Smooth muscle cell (in vitro differentiated cells): Measurements from ENCODE around the gene RPL12. TPM values are rescaled to one million over a fixed set of nuclear protein-coding genes. Genes with fewer than 3 reads are reported as not detected.

Source experiments
- DNase-seq: peaks from one replicate; lab custom pipeline; 2025; ENCODE audit not compliant: unreplicated experiment; lab: John Stamatoyannopoulos, UW
- H2AFZ ChIP-seq: fragments of 200-600 bp; sonication (generic); 2 replicates; pipeline ENCODE4 v1.6.0; 2016; ENCODE audit warnings: antibody characterized with exemption, low read depth, mild to moderate bottlenecking
- H3F3A ChIP-seq: fragments of 200-600 bp; sonication (generic); 2 replicates; pipeline ENCODE4 v1.6.0; 2017; ENCODE audit warnings: antibody characterized with exemption, low read depth
- H3K27ac ChIP-seq: fragments of 200-600 bp; sonication (generic); 2 replicates; pipeline ENCODE4 v1.5.1; 2016; ENCODE audit warnings: low read depth, mild to moderate bottlenecking
- H3K27me3 ChIP-seq: fragments of 200-600 bp; sonication (generic); 2 replicates; pipeline ENCODE4 v1.6.1; 2016; ENCODE audit warnings: low read depth, mild to moderate bottlenecking
- H3K36me3 ChIP-seq: fragments of 200-600 bp; sonication (generic); 2 replicates; pipeline ENCODE4 v1.5.1; 2016; ENCODE audit warnings: low read depth
- H3K4me1 ChIP-seq: fragments of 200-600 bp; sonication (generic); 2 replicates; pipeline ENCODE4 v1.5.1; 2016; ENCODE audit warnings: low read depth
- H3K4me2 ChIP-seq: fragments of 200-600 bp; sonication (generic); 2 replicates; pipeline ENCODE4 v1.6.0; 2016; ENCODE audit warnings: mild to moderate bottlenecking
- H3K4me3 ChIP-seq: fragments of 200-600 bp; sonication (generic); 2 replicates; pipeline ENCODE4 v1.5.1; 2016; ENCODE audit warnings: mild to moderate bottlenecking
- H3K79me2 ChIP-seq: fragments of 200-600 bp; sonication (generic); 2 replicates; pipeline ENCODE4 v1.6.0; 2016; ENCODE audit warnings: low read depth, mild to moderate bottlenecking
- H3K9ac ChIP-seq: fragments of 200-600 bp; sonication (generic); 2 replicates; pipeline ENCODE4 v1.6.0; 2016; ENCODE audit warnings: low read depth
- H3K9me3 ChIP-seq: fragments of 200-600 bp; sonication (generic); replicated peaks from 2 replicates; pipeline ENCODE4 v1.5.1; 2016; ENCODE audit warnings: low read depth
- H4K20me1 ChIP-seq: fragments of 200-600 bp; sonication (generic); 2 replicates; pipeline ENCODE4 v1.6.0; 2016; ENCODE audit warnings: low read depth
- WGBS: methylation state at CpG from one replicate; pipeline ENCODE4 v1.1.7; 2016; ENCODE audit warnings: low lambda C conversion rate; 5-methylcytosine and 5-hydroxymethylcytosine counted together
- polyA plus RNA-seq: library from polyadenylated mRNA; unstranded; fragments of >200 nt; fragmentation: Nextera tagmentation; extraction: Ambion mirVana; gene quantifications from 2 replicates; pipeline ENCODE4 v1.2.1, GENCODE V29; 2016
- total RNA-seq: library from RNA; depleted of rRNA; stranded (reverse); fragments of >200 nt; gene quantifications from 2 replicates; pipeline ENCODE4 v1.2.3, GENCODE V29; 2014
- TF ChIP-seq, protein P1 (sequence below): fragments of 200-600 bp; sonication (generic); IDR thresholded peaks from 2 replicates; pipeline ENCODE4 v1.5.1; 2017; ENCODE audit warnings: borderline replicate concordance, mild to moderate bottlenecking, antibody characterized with exemption; ENCODE audit not compliant: insufficient read depth, poor library complexity, severe bottlenecking

RPL12 gene
- total and polyA plus RNA-seq, 2 experiments from 2014 or later, result 371 to 1,296 TPM

DNA sequence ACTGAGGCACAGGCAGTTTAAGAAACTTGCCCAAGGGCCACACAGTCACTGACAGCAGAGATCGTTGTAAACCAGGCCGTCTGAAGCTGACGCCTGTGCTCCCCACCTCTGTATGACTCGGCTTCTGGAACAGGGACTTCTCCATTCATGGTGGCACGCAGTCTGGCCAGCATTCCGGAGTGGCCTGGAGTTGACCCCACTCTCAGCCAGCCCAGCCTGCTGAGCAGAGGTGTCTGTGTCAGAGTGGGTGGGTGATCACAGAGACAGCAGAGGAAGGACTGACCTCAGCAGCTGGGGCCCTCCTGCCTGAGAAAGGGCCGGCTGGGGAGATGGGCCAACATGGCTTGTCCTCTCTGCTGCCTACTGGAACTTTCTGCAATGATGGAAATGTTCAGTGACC lies 12.7 kb upstream of the RPL12 start:
- Histone ChIP-seq H3K4me3 (no peak overlapping the region), H2AFZ (no peak overlapping the region), H3K4me1 (peaks cover 6% of the 10 kb centered on the region), H3K27me3 (no peaks in the 10 kb centered on the region), H3K9me3 (no peaks in the 10 kb centered on the region), H3K27ac (peak overlapping the region; percentile 83), H3K9ac (peak overlapping the region; percentile 54), H3F3A (no peaks in the 10 kb centered on the region), H4K20me1 (peaks cover 4% of the 10 kb centered on the region), H3K4me2 (peak overlapping the region; percentile 61), H3K36me3 (peaks cover 3% of the 10 kb centered on the region), H3K79me2 (no peaks in the 10 kb centered on the region)
- 18% methylated on average over 7 of the region's 7 CpGs for WGBS
- TF ChIP-seq, protein P1, sequence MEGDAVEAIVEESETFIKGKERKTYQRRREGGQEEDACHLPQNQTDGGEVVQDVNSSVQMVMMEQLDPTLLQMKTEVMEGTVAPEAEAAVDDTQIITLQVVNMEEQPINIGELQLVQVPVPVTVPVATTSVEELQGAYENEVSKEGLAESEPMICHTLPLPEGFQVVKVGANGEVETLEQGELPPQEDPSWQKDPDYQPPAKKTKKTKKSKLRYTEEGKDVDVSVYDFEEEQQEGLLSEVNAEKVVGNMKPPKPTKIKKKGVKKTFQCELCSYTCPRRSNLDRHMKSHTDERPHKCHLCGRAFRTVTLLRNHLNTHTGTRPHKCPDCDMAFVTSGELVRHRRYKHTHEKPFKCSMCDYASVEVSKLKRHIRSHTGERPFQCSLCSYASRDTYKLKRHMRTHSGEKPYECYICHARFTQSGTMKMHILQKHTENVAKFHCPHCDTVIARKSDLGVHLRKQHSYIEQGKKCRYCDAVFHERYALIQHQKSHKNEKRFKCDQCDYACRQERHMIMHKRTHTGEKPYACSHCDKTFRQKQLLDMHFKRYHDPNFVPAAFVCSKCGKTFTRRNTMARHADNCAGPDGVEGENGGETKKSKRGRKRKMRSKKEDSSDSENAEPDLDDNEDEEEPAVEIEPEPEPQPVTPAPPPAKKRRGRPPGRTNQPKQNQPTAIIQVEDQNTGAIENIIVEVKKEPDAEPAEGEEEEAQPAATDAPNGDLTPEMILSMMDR, result no peak
- DNase-seq, result no peak

DNA sequence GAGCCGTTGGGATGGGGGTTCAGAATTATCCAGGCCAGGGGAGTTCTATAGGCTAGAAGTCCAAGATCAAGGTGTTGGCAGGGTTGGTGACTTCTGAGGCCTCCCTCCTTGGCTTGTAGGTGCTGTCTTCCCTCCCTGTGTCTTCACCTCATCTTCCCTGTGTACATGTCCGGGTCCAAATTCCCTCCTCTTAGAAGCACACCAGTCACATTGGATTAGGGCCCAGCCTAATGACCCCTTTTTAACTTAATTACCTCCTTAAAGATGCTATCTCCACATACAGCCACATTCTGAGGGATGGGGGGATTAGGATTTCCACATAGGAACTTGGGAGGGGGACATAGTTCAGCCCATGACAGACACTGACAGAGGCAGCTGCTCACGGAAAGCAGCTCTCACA lies 12.2 kb upstream of the RPL12 start:
- Histone ChIP-seq H3K27ac (peak overlapping the region; percentile 83), H3K4me2 (peak overlapping the region; percentile 61)
- TF ChIP-seq, protein P1, result no peak

DNA sequence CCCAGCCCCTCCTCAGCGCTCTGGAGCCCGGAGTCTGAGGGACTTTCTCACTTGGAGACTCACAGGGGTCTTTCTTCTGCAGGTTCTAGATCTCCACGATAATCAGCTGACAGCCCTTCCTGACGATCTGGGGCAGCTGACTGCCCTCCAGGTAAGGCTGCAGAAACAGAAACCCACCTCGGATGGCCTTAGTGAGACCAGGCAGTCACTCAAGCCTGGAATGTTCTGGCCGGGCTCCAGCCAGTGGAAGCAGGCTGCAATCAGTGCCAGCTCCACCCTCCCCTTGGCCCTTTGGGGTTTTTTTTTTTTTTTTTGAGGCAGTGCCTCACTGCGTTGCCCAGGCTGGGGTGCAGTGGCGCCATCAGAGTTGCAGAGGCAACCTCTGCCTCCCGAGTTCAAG lies 7.7 kb upstream of the RPL12 start:
- 98% methylated on average over 9 of the region's 9 CpGs for WGBS
- no peak overlapping the region for H3K4me3 ChIP-seq
- TF ChIP-seq, protein P1, result no peak

More for the DNA sequence above, 12.2 kb upstream of the RPL12 start:
- H3K36me3 ChIP-seq, result peaks cover 3% of the 10 kb centered on the region
- H2AFZ ChIP-seq, result no peak overlapping the region
- no peaks in the 10 kb centered on the region for H3K79me2 ChIP-seq
- 62% methylated on average over 3 of the region's 3 CpGs for WGBS
- no peak for DNase-seq
- H3K4me1 ChIP-seq, result peaks cover 6% of the 10 kb centered on the region
- no peaks in the 10 kb centered on the region for H3K27me3 ChIP-seq
- H3F3A ChIP-seq, result no peaks in the 10 kb centered on the region
- H3K4me3 ChIP-seq, result no peak overlapping the region
- H4K20me1 ChIP-seq, result peaks cover 4% of the 10 kb centered on the region
- H3K9ac ChIP-seq, result peak overlapping the region; percentile 54
- no peaks in the 10 kb centered on the region for H3K9me3 ChIP-seq

DNA sequence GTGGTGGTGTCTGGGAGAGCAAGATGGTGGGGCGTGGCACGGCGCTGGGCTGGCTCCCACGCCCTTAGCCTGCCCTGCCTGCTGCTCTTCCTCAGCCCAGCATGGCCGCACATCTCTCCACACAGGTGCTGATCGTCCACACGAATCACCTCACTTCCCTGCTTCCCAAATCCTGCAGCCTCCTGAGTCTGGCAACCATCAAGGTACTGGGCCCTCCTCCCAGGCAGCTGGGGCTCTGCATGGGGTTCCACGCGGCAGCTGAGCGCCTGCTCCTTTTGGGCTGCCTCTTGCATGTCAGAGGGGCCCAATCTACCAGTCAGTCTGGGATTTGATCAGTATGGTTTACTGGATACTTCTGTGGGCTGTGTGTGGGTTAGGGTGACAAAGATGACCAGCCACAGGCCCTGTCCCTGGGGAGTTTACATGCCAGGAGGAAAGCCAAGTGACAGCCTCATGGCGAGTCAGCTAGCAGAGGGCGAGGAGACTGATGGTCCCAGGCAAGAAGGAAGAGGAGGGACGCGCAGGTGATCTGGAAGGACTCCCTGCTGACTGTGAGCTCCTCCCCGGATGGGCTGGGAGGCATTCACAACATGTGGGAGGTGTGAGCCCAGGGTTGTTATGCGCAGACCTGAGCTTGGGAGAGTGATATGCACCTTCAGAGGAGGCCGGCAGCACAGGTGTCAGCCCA lies 6.1 kb upstream of the RPL12 start:
- Histone ChIP-seq H3K36me3 (peaks cover 3% of the 10 kb centered on the region), H3K27me3 (no peaks in the 10 kb centered on the region), H3K79me2 (no peaks in the 10 kb centered on the region), H3K9me3 (no peaks in the 10 kb centered on the region), H2AFZ (no peak overlapping the region), H3K4me3 (no peak overlapping the region), H3F3A (no peaks in the 10 kb centered on the region), H4K20me1 (peaks cover 2% of the 10 kb centered on the region), H3K9ac (no peak overlapping the region), H3K27ac (no peak overlapping the region), H3K4me1 (no peaks in the 10 kb centered on the region), H3K4me2 (no peak overlapping the region)
- TF ChIP-seq, protein P1, result no peak
- WGBS, result 90% methylated on average over 17 of the region's 17 CpGs
- DNase-seq, result no peak

More for the DNA sequence above, 7.7 kb upstream of the RPL12 start:
- DNase-seq, result no peak
- Histone ChIP-seq H3F3A (no peaks in the 10 kb centered on the region), H2AFZ (no peak overlapping the region), H3K27ac (no peak overlapping the region), H3K79me2 (no peaks in the 10 kb centered on the region), H3K4me2 (no peak overlapping the region), H3K4me1 (peaks cover 6% of the 10 kb centered on the region), H3K9ac (no peak overlapping the region), H3K27me3 (no peaks in the 10 kb centered on the region), H3K9me3 (no peaks in the 10 kb centered on the region), H3K36me3 (peaks cover 3% of the 10 kb centered on the region), H4K20me1 (peaks cover 4% of the 10 kb centered on the region)
